SU-DHL-6 (cell line): Measurements from ENCODE around the gene ZFAND3.

Source experiments
- H2AFZ ChIP-seq: fragments of 200-600 bp; sonication (generic); 2 replicates; pipeline ENCODE4 v1.6.1; 2014; ENCODE audit warnings: low read depth, mild to moderate bottlenecking, moderate library complexity, mixed read lengths, antibody characterized with exemption, low read length; ENCODE audit not compliant: severe bottlenecking
- H3F3A ChIP-seq: fragments of 200-600 bp; shearing (Covaris generic); 2 replicates; pipeline ENCODE4 v1.6.0; 2016; ENCODE audit warnings: antibody characterized with exemption, mild to moderate bottlenecking; ENCODE audit not compliant: insufficient read depth
- H3K27ac ChIP-seq: fragments of 200-600 bp; sonication (generic); 2 replicates; pipeline ENCODE4 v1.5.1; 2016; ENCODE audit warnings: low read depth, mild to moderate bottlenecking, low read length, moderate library complexity, mixed read lengths
- H3K27me3 ChIP-seq: fragments of 200-600 bp; sonication (generic), shearing (Covaris generic); 2 replicates; pipeline ENCODE4 v1.6.0; 2014; ENCODE audit warnings: mild to moderate bottlenecking, low read length
- H3K36me3 ChIP-seq: fragments of 200-600 bp; sonication (generic); 2 replicates; pipeline ENCODE4 v1.6.1; 2014; ENCODE audit warnings: mild to moderate bottlenecking, low read length, mixed read lengths
- H3K4me2 ChIP-seq: fragments of 300-600, 200-600 bp; shearing (Covaris generic), sonication (generic); 2 replicates; pipeline ENCODE4 v1.6.0; 2014; ENCODE audit warnings: low read length, low read depth, mild to moderate bottlenecking; ENCODE audit not compliant: poor library complexity, severe bottlenecking
- H3K4me3 ChIP-seq: fragments of 200-600 bp; sonication (generic); 2 replicates; pipeline ENCODE4 v1.5.1; 2014; ENCODE audit warnings: antibody characterized with exemption, low read length, mild to moderate bottlenecking, mixed read lengths; ENCODE audit not compliant: insufficient read depth, poor library complexity, severe bottlenecking
- H3K79me2 ChIP-seq: fragments of 200-600 bp; sonication (generic); 2 replicates; pipeline ENCODE4 v1.6.1; 2014; ENCODE audit warnings: mild to moderate bottlenecking, low read length, moderate library complexity; ENCODE audit not compliant: insufficient read depth
- H3K9ac ChIP-seq: fragments of 200-600 bp; sonication (generic); 2 replicates; pipeline ENCODE4 v1.7.0; 2014; ENCODE audit warnings: mild to moderate bottlenecking, low read length
- H3K9me2 ChIP-seq: fragments of 200-600 bp; sonication (generic); replicated peaks from 2 replicates; pipeline ENCODE4 v1.6.1; 2014; ENCODE audit warnings: low read length; ENCODE audit not compliant: insufficient read depth
- H3K9me3 ChIP-seq: fragments of 200-600 bp; sonication (generic); 2 replicates; pipeline ENCODE4 v1.6.1; 2014; ENCODE audit warnings: low read length, mixed read lengths; ENCODE audit not compliant: insufficient read depth
- H4K20me1 ChIP-seq: fragments of 200-600 bp; sonication (generic); 2 replicates; pipeline ENCODE4 v1.6.1; 2014; ENCODE audit warnings: low read depth, mild to moderate bottlenecking, antibody characterized with exemption, low read length, moderate library complexity, mixed read lengths
- CTCF ChIP-seq: fragments of 200-600 bp; sonication (generic); IDR thresholded peaks from one replicate; pipeline ENCODE4 v1.5.1; 2017; ENCODE audit warnings: antibody characterized with exemption, mild to moderate bottlenecking, low read length, moderate library complexity; ENCODE audit not compliant: insufficient read depth, poor library complexity, severe bottlenecking
- EZH2phosphoT487 ChIP-seq: fragments of 200-600 bp; sonication (generic), shearing (Covaris generic); conservative IDR thresholded peaks from 2 replicates; pipeline ENCODE4 v1.6.1; 2018; ENCODE audit warnings: mild to moderate bottlenecking, antibody characterized with exemption, low read length, moderate library complexity, mixed read lengths

Gene ZFAND3

GRCh38 chr6:37931066-37931465 is 111.5 kb downstream of the ZFAND3 start:
- Histone ChIP-seq H4K20me1 (peaks cover 18% of the 10 kb centered on the region; the same call in 1 of the 2 replicates), H3F3A (peaks cover 4% of the 10 kb centered on the region; the same call in 1 of the 2 replicates), H3K9me3 (no peaks in the 10 kb centered on the region), H3K27me3 (no peaks in the 10 kb centered on the region), H3K79me2 (peaks cover 30% of the 10 kb centered on the region; the same call in 1 of the 2 replicates), H3K9ac (no peak overlapping the region), H3K9me2 (no peaks in the 10 kb centered on the region), H3K4me2 (no peak overlapping the region), H3K36me3 (no peaks in the 10 kb centered on the region), H3K27ac (no peak overlapping the region), H2AFZ (no peak overlapping the region), H3K4me3 (no peak overlapping the region)
- TF ChIP-seq CTCF (no peak), EZH2phosphoT487 (no peak)

- H3K79me2 ChIP-seq: 0 out of 2 replicates have a peak, but pooled peaks cover 11% of the 10 kb centered on the region
- no peak overlapping the region for H3K27ac ChIP-seq
- H4K20me1 ChIP-seq: 0 out of 2 replicates have a peak, but pooled peaks cover 15% of the 10 kb centered on the region
- TF ChIP-seq CTCF (no peak), EZH2phosphoT487 (no peak)
- H3K36me3 ChIP-seq: no peaks in the 10 kb centered on the region
- H3K4me3 ChIP-seq: no peak overlapping the region
- no peaks in the 10 kb centered on the region for H3K27me3 ChIP-seq
- peaks cover 4% of the 10 kb centered on the region; the same call in 1 of the 2 replicates for H3F3A ChIP-seq
- no peaks in the 10 kb centered on the region for H3K9me2 ChIP-seq
- no peak overlapping the region for H3K9ac ChIP-seq
- no peak overlapping the region for H3K4me2 ChIP-seq
- H3K9me3 ChIP-seq: no peaks in the 10 kb centered on the region
- H2AFZ ChIP-seq: no peak overlapping the region
Measured at GRCh38 chr6:37934276-37934675, 114.7 kb downstream of the ZFAND3 start.

GRCh38 chr6:37936150-37936549 is 116.6 kb downstream of the ZFAND3 start:
- H3K36me3 ChIP-seq: no peaks in the 10 kb centered on the region
- H3K4me2 ChIP-seq: no peak overlapping the region
- H3K79me2 ChIP-seq: no peaks in the 10 kb centered on the region

More at GRCh38 chr6:37936150-37936549, 116.6 kb downstream of the ZFAND3 start:
- Histone ChIP-seq H3K9ac (no peak overlapping the region), H3K9me3 (no peaks in the 10 kb centered on the region), H4K20me1 (0 out of 2 replicates have a peak, but pooled peaks cover 18% of the 10 kb centered on the region), H3F3A (peaks cover 4% of the 10 kb centered on the region; the same call in 1 of the 2 replicates), H3K4me3 (no peak overlapping the region), H2AFZ (no peak overlapping the region), H3K9me2 (no peaks in the 10 kb centered on the region), H3K27me3 (no peaks in the 10 kb centered on the region), H3K27ac (no peak overlapping the region)
- no peak for TF ChIP-seq CTCF
- no peak for TF ChIP-seq EZH2phosphoT487
